Body of pancreas (tissue), 4 donors: ENCODE measurements around the gene HEPACAM2. TPM values are rescaled to one million over a fixed set of nuclear protein-coding genes. Genes with fewer than 3 reads are reported as not detected.

Source experiments
- ATAC-seq: fragments of 150-250 bp; one replicate; pipeline ENCODE4 v1.9.1; 2016
- DNase-seq, 4 donors: peaks; one replicate each; pipeline ENCODE4 v3.0.0-alpha.2; 2019
- H3K27ac ChIP-seq, 4 donors: fragments of 200-600 bp; sonication (generic); 1 replicate in 3 of 4; 2 replicates in 1 of 4; pipeline versions ENCODE4 v1.5.1 to v1.6.1; 2016 to 2019; ENCODE audit warnings: mild to moderate bottlenecking in 1 of 4, mixed read lengths in 1 of 4, moderate library complexity in 1 of 4
- H3K27me3 ChIP-seq, 2 donors: fragments of 200-600 bp; sonication (generic); one replicate each; pipeline ENCODE4 v1.6.0; 2016; ENCODE audit warnings: mild to moderate bottlenecking in 1 of 2
- H3K36me3 ChIP-seq, 2 donors: fragments of 200-600 bp; sonication (generic); replicated peaks in 1 of 2; 2 replicates each; pipeline ENCODE4 v1.5.1; 2016; ENCODE audit warnings: low read depth in 2 of 2; ENCODE audit not compliant: insufficient read depth in 1 of 2
- H3K4me1 ChIP-seq: fragments of 200-600 bp; sonication (generic); one replicate; pipeline ENCODE4 v1.6.0; 2016
- H3K4me3 ChIP-seq, 2 donors: fragments of 200-600 bp; sonication (generic); 1 replicate in 1 of 2; 2 replicates in 1 of 2; pipeline ENCODE4 v1.5.1; 2016 to 2019
- H3K9me3 ChIP-seq, 3 donors: fragments of 200-600 bp; sonication (generic); 1 replicate in 2 of 3; 2 replicates in 1 of 3; pipeline ENCODE4 v1.5.1; 2016
- CTCF ChIP-seq, 7 experiments: fragments of 450-650 bp in 4 of 7; fragments of 200-600 bp in 3 of 7; sonication (generic) in 3 of 7; IDR thresholded peaks; one replicate each; pipeline ENCODE4 v1.5.1; 2016 to 2019; ENCODE audit warnings: antibody characterized with exemption in 7 of 7
- POLR2A ChIP-seq, 3 donors: fragments of 450-650 bp; IDR thresholded peaks; one replicate each; pipeline ENCODE4 v1.6.1; 2016; ENCODE audit warnings: antibody characterized with exemption in 3 of 3, mild to moderate bottlenecking in 2 of 3
- WGBS, 2 donors: methylation state at CpG; one replicate each; pipeline ENCODE4 v1.1.5; 2017; 5-methylcytosine and 5-hydroxymethylcytosine counted together
- intact Hi-C: fragments of 100-400 bp; cut with DNase I; formaldehyde crosslinking; loops from one replicate; pipeline ENCODE4 v1.15.1; 2023
- total RNA-seq, 2 donors: library from RNA; depleted of rRNA; stranded (reverse); fragments of >200 nt; gene quantifications; one replicate each; pipeline ENCODE4 v1.1.0, GENCODE V29; 2016

Gene HEPACAM2
- total RNA-seq, 2 donors from 2014 or later = 2.1 TPM; not detected in 1

DNA sequence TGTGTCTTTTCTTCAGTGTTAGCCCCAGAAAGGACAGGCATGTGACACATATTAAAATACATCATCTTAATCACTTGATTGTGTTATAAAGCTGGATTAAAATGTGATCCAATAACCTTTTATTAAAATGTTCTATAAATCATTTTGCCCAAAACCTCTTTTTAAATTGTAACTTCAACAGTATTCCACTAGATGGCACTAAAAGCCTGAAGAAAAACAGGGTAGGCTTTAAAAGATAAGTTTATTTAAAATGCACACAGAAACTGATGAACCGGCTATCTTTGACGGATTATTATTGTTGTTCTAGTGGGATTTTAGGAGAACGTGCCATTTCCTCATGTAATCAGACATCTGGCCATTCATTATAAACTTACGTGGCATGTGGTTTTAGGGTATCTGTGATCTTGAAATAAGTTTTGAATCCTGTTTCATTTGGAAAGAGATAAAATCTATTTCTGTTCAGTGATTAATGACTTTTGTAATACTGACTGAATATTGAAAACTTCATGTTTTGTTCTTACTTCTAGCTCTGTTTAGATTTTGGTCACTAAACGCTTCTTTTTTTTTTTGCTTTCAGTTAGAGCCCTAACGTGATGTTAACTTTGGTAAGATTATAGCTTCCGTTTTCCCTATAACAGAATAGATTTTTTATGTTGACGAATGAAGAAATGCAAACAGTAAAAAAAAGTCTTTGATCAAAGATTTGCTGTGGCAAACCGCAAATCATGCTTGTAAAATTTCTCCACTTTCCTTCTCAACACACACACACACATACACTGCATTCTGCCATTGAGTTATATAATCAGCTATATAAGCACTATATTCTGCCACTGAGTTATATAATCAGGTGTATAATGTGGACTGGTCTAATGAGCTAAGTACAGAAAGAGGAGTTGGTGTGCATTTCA lies 19.5 kb upstream of the HEPACAM2 start:
- DNase-seq (no peak), ATAC-seq (no peak)
- H3K36me3 ChIP-seq = no peaks in the 10 kb centered on the region
- TF ChIP-seq CTCF (IDR thresholded peaks at IDR 0.05) = peak; percentile 26 to 79 (median 63)
- TF ChIP-seq POLR2A (IDR thresholded peaks at IDR 0.05) = no peak
- WGBS, 2 donors = 12 to 13% methylated on average over 9 of the region's 9 CpGs
- H3K9me3 ChIP-seq = no peaks in the 10 kb centered on the region
- H3K4me3 ChIP-seq = no peak overlapping the region
- H3K27me3 ChIP-seq = no peaks in the 10 kb centered on the region
- no peak overlapping the region for H3K27ac ChIP-seq
- no peaks in the 10 kb centered on the region for H3K4me1 ChIP-seq
- intact Hi-C loops = no loop called here

DNA sequence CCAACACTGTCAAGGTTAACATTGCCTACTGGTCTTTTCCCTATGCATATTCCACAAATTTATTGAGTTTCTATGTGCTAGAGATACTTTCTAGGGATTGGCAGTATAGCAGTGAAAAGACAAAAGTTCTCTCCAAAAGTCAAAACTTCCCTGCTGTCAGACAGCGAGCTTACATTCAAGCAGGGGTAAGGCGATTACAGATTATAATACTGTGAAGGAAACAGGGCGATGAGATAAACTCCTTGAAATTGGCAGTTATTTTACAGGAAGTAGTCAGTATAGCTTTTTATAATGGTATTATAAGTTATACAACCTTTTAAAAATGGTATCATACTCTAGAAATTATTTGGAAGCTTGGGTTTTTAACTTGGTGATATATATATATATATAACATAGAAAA lies 15.8 kb upstream of the HEPACAM2 start:
- Histone ChIP-seq H3K4me1 (no peaks in the 10 kb centered on the region), H3K4me3 (no peak overlapping the region), H3K36me3 (no peaks in the 10 kb centered on the region), H3K27me3 (no peaks in the 10 kb centered on the region), H3K9me3 (no peaks in the 10 kb centered on the region), H3K27ac (no peak overlapping the region)
- 84 to 90% methylated on average over 3 of the region's 3 CpGs for whole genome bisulfite sequencing, 2 donors
- TF ChIP-seq POLR2A (IDR thresholded peaks at IDR 0.05) (no peak), CTCF (IDR thresholded peaks at IDR 0.05) (no peak)
- ATAC-seq (no peak), DNase-seq (no peak)
- intact Hi-C loops = no loop called here

GRCh38 chr7:93239824-93240223 lies 13.6 kb upstream of the HEPACAM2 start:
- TF ChIP-seq CTCF (IDR thresholded peaks at IDR 0.05) (no peak), POLR2A (IDR thresholded peaks at IDR 0.05) (no peak)
- H3K27ac ChIP-seq = no peak overlapping the region
- no peaks in the 10 kb centered on the region for H3K27me3 ChIP-seq
- no peak for DNase-seq
- no peak for ATAC-seq
- no peaks in the 10 kb centered on the region for H3K36me3 ChIP-seq
- no peaks in the 10 kb centered on the region for H3K4me1 ChIP-seq
- H3K4me3 ChIP-seq = no peak overlapping the region
- intact Hi-C loops = no loop called here
- 65 to 75% methylated on average over 4 of the region's 4 CpGs for whole genome bisulfite sequencing, 2 donors
- H3K9me3 ChIP-seq = no peaks in the 10 kb centered on the region

- ATAC-seq = no peak
- 63 to 79% methylated on average over 2 of the region's 2 CpGs for WGBS, 2 donors
- Histone ChIP-seq H3K9me3 (no peaks in the 10 kb centered on the region), H3K36me3 (no peaks in the 10 kb centered on the region), H3K27ac (no peak overlapping the region), H3K4me3 (no peak overlapping the region), H3K27me3 (no peaks in the 10 kb centered on the region), H3K4me1 (peaks cover 2% of the 10 kb centered on the region)
- intact Hi-C loops = no loop called here
- no peak for TF ChIP-seq POLR2A (IDR thresholded peaks at IDR 0.05)
- TF ChIP-seq CTCF (IDR thresholded peaks at IDR 0.05) = no peak
- DNase-seq = no peak
These were observed 12.5 kb upstream of the HEPACAM2 start for GRCh38 chr7:93238748-93239147.

DNA sequence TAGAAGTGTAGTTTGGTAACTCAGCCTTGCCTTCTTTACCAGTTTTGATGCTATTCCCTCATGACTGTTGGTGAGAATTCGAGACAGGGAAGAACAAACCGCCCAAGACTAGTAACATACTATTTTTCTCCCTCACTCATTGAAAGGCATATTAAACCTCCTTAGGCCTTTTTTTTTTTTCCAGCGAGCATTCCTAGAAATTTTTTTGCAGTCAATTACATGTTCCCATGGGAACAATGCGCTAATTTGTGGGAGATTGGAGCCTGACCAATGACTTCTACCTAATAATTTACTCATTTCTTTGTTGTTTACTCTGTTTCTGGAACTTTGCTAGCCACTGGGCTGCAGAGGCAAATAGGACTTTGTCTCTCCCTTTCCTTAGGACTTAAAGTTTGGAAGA lies 11.9 kb upstream of the HEPACAM2 start:
- Histone ChIP-seq H3K27me3 (no peaks in the 10 kb centered on the region), H3K36me3 (no peaks in the 10 kb centered on the region), H3K4me1 (peaks cover 8% of the 10 kb centered on the region), H3K9me3 (no peaks in the 10 kb centered on the region), H3K27ac (no peak overlapping the region), H3K4me3 (no peak overlapping the region)
- no peak for DNase-seq
- WGBS, 2 donors = 49 to 51% methylated on average over 4 of the region's 4 CpGs
- no peak for TF ChIP-seq CTCF (IDR thresholded peaks at IDR 0.05)
- TF ChIP-seq POLR2A (IDR thresholded peaks at IDR 0.05) = no peak
- ATAC-seq = peak; percentile 27
- intact Hi-C loops = no loop called here
